WTC11 (cell line): ENCODE results near the gene FGF1.

ENCODE experiments used
- ATF3 ChIP-seq: sonication (generic); formaldehyde crosslinking; conservative IDR thresholded peaks from 2 replicates; pipeline ENCODE4 v1.8.1; 2022; ENCODE audit warnings: mild to moderate bottlenecking, missing genetic modification reagents
- ATF6 ChIP-seq: sonication (generic); formaldehyde crosslinking; IDR thresholded peaks from 2 replicates; pipeline ENCODE4 v1.8.1; 2023; ENCODE audit warnings: mild to moderate bottlenecking, missing genetic modification reagents
- CBFB ChIP-seq: sonication (generic); formaldehyde crosslinking; IDR thresholded peaks from 2 replicates; pipeline ENCODE4 v1.8.1; 2022; ENCODE audit warnings: mild to moderate bottlenecking, low read depth, missing genetic modification reagents
- CREB1 ChIP-seq: sonication (generic); formaldehyde crosslinking; IDR thresholded peaks from 2 replicates; pipeline ENCODE4 v1.8.0; 2023; ENCODE audit warnings: mild to moderate bottlenecking, missing genetic modification reagents
- CTCF ChIP-seq: fragments of 200-600 bp; IDR thresholded peaks from 2 replicates; pipeline ENCODE4 v1.8.0; 2022; ENCODE audit warnings: antibody characterized with exemption
- E2F1 ChIP-seq: sonication (generic); formaldehyde crosslinking; IDR thresholded peaks from 2 replicates; pipeline ENCODE4 v1.8.0; 2022; ENCODE audit warnings: mild to moderate bottlenecking, missing genetic modification reagents
- RORB ChIP-seq: fragments of 250-450 bp; sonication (Bioruptor Pico); IDR thresholded peaks from 2 replicates; pipeline ENCODE4 v1.9.0; 2021; ENCODE audit warnings: mild to moderate bottlenecking
- SP1 ChIP-seq: sonication (generic); formaldehyde crosslinking; conservative IDR thresholded peaks from 2 replicates; pipeline ENCODE4 v1.8.1; 2022; ENCODE audit warnings: missing genetic modification reagents
- ZNF232 ChIP-seq: sonication (generic); formaldehyde crosslinking; IDR thresholded peaks from 2 replicates; pipeline ENCODE4 v1.8.0; 2022; ENCODE audit warnings: mild to moderate bottlenecking, missing genetic modification reagents
- ZNF317 ChIP-seq: sonication (generic); formaldehyde crosslinking; IDR thresholded peaks from 2 replicates; pipeline ENCODE4 v1.8.1; 2023; ENCODE audit warnings: low read depth, mild to moderate bottlenecking, moderate library complexity, missing genetic modification reagents, borderline replicate concordance
- ZNF425 ChIP-seq: fragments of 250-450 bp; sonication (Bioruptor Pico); conservative IDR thresholded peaks from 2 replicates; pipeline ENCODE4 v1.9.0; 2021; ENCODE audit warnings: mild to moderate bottlenecking
- ZNF671 ChIP-seq: fragments of 250-450 bp; sonication (Bioruptor Pico); IDR thresholded peaks from 2 replicates; pipeline ENCODE4 v1.8.0; 2021; ENCODE audit warnings: mild to moderate bottlenecking
- TF ChIP-seq, protein P1 (sequence below): sonication (generic); formaldehyde crosslinking; IDR thresholded peaks from 2 replicates; pipeline ENCODE4 v1.8.1; 2023; ENCODE audit warnings: mild to moderate bottlenecking, missing genetic modification reagents, moderate library complexity
- TF ChIP-seq, protein P2 (sequence below): sonication (generic); formaldehyde crosslinking; IDR thresholded peaks from 2 replicates; pipeline ENCODE4 v1.8.0; 2023; ENCODE audit warnings: missing genetic modification reagents

DNA sequence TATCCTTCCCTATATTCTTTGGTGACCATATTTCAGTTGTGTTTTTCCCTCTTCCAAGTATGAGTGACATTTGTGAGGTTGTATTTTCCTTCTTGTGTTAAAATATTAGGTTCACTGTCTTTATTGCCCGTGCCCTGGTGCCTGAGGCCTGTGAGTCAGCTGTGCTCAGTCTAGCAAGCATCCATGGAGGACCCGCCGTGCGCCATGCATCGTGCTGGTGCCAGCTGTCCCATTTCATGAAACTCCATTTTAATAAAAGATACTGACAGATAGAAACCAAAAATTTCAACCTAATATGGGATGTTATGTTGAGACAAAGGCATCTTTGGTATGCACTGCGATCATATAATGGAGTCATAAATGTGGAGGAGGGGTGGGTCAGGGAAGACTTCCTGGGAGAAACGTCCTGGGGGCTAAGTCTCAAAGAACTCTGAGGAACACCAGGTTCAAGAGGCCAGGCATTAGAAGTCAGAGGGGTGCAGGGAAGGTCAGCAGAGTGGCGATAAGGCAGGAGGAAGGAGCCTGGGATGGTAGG is 34.0 kb upstream of the FGF1 start:
- TF ChIP-seq ATF3 (CRISPR knock-in tag) (no peak), CTCF (no peak), CBFB (CRISPR knock-in tag) (no peak), ZNF671 (CRISPR knock-in tag) (no peak), ATF6 (CRISPR knock-in tag) (no peak), RORB (CRISPR knock-in tag) (no peak), ZNF232 (CRISPR knock-in tag) (no peak), CREB1 (CRISPR knock-in tag) (no peak), E2F1 (CRISPR knock-in tag) (no peak), ZNF425 (CRISPR knock-in tag) (no peak), SP1 (CRISPR knock-in tag) (no peak), ZNF317 (CRISPR knock-in tag) (no peak)
- TF ChIP-seq, protein P1, sequence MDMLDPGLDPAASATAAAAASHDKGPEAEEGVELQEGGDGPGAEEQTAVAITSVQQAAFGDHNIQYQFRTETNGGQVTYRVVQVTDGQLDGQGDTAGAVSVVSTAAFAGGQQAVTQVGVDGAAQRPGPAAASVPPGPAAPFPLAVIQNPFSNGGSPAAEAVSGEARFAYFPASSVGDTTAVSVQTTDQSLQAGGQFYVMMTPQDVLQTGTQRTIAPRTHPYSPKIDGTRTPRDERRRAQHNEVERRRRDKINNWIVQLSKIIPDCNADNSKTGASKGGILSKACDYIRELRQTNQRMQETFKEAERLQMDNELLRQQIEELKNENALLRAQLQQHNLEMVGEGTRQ (CRISPR knock-in tag): no peak
- TF ChIP-seq, protein P2, sequence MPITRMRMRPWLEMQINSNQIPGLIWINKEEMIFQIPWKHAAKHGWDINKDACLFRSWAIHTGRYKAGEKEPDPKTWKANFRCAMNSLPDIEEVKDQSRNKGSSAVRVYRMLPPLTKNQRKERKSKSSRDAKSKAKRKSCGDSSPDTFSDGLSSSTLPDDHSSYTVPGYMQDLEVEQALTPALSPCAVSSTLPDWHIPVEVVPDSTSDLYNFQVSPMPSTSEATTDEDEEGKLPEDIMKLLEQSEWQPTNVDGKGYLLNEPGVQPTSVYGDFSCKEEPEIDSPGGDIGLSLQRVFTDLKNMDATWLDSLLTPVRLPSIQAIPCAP (CRISPR knock-in tag): no peak
